H1 (cell line): ENCODE measurements around the gene CRYBB3.

Experiments used
- CTCF ChIP-seq, 3 experiments: IDR thresholded peaks; 1 replicate in 2 of 3; 2 replicates in 1 of 3; pipeline versions ENCODE4 v1.5.1 to v1.6.1; 2011; ENCODE audit warnings: low read length in 3 of 3, mild to moderate bottlenecking in 3 of 3, inconsistent platforms in 2 of 3, low read depth in 1 of 3, moderate library complexity in 1 of 3; ENCODE audit not compliant: insufficient read depth in 1 of 3; ENCODE audit errors: control extremely low read depth in 1 of 3
- MAFK ChIP-seq: IDR thresholded peaks from 2 replicates; pipeline ENCODE4 v1.6.1; 2012; ENCODE audit warnings: low read depth, mild to moderate bottlenecking, improper control_type of control experiment, low read length
- TF ChIP-seq, protein P1 (sequence below): IDR thresholded peaks from 2 replicates; pipeline ENCODE4 v1.6.1; 2012; ENCODE audit warnings: inconsistent platforms

DNA sequence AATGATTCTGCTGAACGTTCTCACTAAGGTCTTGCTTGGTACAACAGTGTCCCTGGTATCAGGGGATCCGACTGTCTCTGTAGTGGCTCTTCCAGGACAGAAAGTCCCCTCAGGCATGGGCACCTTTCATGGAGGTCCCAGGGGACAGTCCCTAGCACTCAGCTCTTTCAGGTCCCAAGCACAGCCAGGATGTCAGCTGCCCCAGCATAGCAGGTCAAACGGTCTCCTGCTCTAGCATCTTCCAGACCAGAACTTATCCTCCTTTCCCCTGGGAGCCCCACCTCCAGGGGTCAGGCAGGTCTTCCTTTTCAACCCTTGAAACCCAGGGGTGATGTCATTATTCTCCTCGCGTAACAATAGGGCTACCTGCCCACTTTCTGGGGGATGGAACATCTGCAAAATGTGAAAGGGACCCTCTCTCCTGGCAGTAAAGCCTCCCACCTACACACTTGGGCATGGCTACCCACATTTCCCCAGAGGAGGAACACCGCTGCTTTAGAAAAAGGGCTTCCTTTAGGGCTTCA lies 24.7 kb upstream of the CRYBB3 start:
- TF ChIP-seq CTCF (IDR thresholded peaks at IDR 0.05; ENCODE audit: control extremely low read depth in 1 of 3, insufficient read depth in 1 of 3, low read depth in 1 of 3, low read length in 3 of 3), result no peak
- TF ChIP-seq MAFK, result no peak
- TF ChIP-seq, protein P1, sequence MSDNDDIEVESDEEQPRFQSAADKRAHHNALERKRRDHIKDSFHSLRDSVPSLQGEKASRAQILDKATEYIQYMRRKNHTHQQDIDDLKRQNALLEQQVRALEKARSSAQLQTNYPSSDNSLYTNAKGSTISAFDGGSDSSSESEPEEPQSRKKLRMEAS, result no peak
